DND-41 (cell line): ENCODE data around the gene CCDC97.

Experiments used
- EZH2 ChIP-seq: IDR thresholded peaks from 3 replicates; pipeline ENCODE4 v1.6.1; 2012; ENCODE audit warnings: borderline replicate concordance, low read depth, mild to moderate bottlenecking, moderate library complexity, low read length, inconsistent platforms; ENCODE audit not compliant: severe bottlenecking
- TF ChIP-seq, protein P1 (sequence below): IDR thresholded peaks from 2 replicates; pipeline ENCODE4 v1.5.1; 2012; ENCODE audit warnings: borderline replicate concordance, low read length, moderate library complexity, mild to moderate bottlenecking; ENCODE audit not compliant: poor library complexity, severe bottlenecking; ENCODE audit errors: extremely low read depth

DNA sequence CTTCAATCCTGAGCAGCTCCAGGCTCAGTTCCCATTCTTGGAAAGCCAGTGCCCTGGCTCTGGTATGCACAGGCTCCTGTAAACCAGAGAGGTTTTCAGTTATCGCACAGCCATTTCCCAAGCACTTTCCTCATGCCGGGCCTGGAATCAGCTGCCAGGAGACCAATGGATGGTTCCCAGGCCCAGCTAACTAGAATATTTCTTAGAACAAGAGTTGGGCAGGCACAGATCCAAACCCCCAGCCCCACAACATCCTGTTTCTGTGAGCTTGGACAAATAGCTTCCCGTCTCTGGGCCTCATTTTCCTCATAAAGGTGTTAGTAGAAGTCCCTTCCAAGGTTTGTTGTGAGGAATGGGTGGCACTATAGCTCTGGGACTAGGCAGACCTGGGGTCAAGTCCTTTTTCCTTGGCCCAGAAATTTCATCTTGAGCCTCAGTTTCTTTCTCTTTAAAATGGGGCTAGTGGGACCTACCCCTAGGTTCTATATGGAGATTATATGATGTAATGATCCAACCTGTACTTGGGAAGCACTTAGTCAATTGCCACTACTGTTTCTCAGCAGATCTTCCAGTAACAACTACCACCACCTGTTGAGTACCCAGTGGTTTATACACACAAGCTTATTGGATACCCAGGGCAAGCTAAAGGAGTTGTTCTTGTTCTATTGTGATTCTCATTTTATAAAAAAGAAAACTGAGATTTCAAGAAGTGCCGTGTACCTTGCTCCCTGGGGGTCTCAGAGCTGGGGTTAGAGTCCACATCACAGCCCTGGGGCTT is 5.1 kb upstream of the CCDC97 start:
- TF ChIP-seq, protein P1, sequence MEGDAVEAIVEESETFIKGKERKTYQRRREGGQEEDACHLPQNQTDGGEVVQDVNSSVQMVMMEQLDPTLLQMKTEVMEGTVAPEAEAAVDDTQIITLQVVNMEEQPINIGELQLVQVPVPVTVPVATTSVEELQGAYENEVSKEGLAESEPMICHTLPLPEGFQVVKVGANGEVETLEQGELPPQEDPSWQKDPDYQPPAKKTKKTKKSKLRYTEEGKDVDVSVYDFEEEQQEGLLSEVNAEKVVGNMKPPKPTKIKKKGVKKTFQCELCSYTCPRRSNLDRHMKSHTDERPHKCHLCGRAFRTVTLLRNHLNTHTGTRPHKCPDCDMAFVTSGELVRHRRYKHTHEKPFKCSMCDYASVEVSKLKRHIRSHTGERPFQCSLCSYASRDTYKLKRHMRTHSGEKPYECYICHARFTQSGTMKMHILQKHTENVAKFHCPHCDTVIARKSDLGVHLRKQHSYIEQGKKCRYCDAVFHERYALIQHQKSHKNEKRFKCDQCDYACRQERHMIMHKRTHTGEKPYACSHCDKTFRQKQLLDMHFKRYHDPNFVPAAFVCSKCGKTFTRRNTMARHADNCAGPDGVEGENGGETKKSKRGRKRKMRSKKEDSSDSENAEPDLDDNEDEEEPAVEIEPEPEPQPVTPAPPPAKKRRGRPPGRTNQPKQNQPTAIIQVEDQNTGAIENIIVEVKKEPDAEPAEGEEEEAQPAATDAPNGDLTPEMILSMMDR: no peak
- no peak for TF ChIP-seq EZH2
